Thoracic aorta (tissue), 2 donors: ENCODE measurements around the gene NAB1. TPM values are rescaled to one million over a fixed set of nuclear protein-coding genes. Genes with fewer than 3 reads are reported as not detected.

ENCODE experiments used
- ATAC-seq: fragments of 150-250 bp; one replicate; pipeline ENCODE4 v1.8.0; 2017; ENCODE audit warnings: low read depth; ENCODE audit not compliant: insufficient number of reproducible peaks, low FRiP score
- DNase-seq: peaks from one replicate; pipeline ENCODE4 v3.0.0-alpha.2; 2020; ENCODE audit warnings: low spot score
- H3K27ac ChIP-seq, 2 donors: fragments of 200-600 bp; sonication (generic); 1 replicate in 1 of 2; 2 replicates in 1 of 2; pipeline ENCODE4 v1.5.1; 2016; ENCODE audit warnings: mild to moderate bottlenecking in 2 of 2, moderate library complexity in 2 of 2
- H3K27me3 ChIP-seq: fragments of 200-600 bp; sonication (generic); replicated peaks from 2 replicates; pipeline ENCODE4 v1.6.0; 2016; ENCODE audit warnings: mild to moderate bottlenecking; ENCODE audit not compliant: insufficient read depth
- H3K36me3 ChIP-seq: fragments of 200-600 bp; sonication (generic); one replicate; pipeline ENCODE4 v1.5.1; 2016
- H3K4me1 ChIP-seq, 2 donors: fragments of 200-600 bp; sonication (generic); 1 replicate in 1 of 2; 2 replicates in 1 of 2; pipeline versions ENCODE4 v1.5.1 to v1.6.0; 2016; ENCODE audit warnings: low read depth in 2 of 2, mild to moderate bottlenecking in 1 of 2; ENCODE audit not compliant: control insufficient read depth in 1 of 2
- H3K4me3 ChIP-seq: fragments of 200-600 bp; sonication (generic); 2 replicates; pipeline ENCODE4 v1.5.1; 2016; ENCODE audit warnings: mild to moderate bottlenecking
- H3K9me3 ChIP-seq: fragments of 200-600 bp; sonication (generic); 2 replicates; pipeline ENCODE4 v1.5.1; 2016
- total RNA-seq, 2 donors: library from RNA; depleted of rRNA; stranded (reverse); fragments of >200 nt; gene quantifications; one replicate each; pipeline versions ENCODE4 v1.1.0 to v1.2.3, GENCODE V29; 2016
- TF ChIP-seq, protein P1 (sequence below): fragments of 200-600 bp; sonication (generic); IDR thresholded peaks from one replicate; pipeline ENCODE4 v1.5.1; 2019; ENCODE audit warnings: antibody characterized with exemption

NAB1 gene
- total RNA-seq, 2 donors from 2014 or later, result 51.0 to 77.7 TPM

DNA sequence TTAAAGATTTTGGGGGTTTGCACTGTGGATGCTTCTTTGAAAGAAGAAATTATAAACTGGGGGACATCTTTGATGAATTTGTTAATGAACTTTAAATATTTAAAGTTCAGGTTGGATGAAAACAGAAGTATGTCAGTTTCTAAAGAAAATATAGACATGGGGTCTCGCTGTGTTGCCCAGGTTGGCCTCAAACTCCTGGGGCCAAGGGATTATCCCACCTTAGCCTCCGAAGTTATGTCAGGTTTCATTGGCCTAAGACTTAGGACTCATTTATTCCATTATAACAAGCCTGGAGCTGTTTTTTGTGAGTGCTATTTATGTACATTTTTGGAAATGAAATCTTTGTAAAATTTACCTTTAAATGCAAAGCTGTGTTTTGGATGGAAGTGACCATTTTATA is 2.5 kb downstream of the NAB1 start:
- no peak for ATAC-seq
- no peak for DNase-seq
- Histone ChIP-seq H3K27me3 (no peaks in the 10 kb centered on the region), H3K27ac (no peak overlapping the region), H3K4me3 (no peak overlapping the region), H3K36me3 (no peaks in the 10 kb centered on the region), H3K9me3 (no peaks in the 10 kb centered on the region), H3K4me1 (peaks cover 18 to 67% of the 10 kb centered on the region in 2 donors)
- TF ChIP-seq, protein P1, sequence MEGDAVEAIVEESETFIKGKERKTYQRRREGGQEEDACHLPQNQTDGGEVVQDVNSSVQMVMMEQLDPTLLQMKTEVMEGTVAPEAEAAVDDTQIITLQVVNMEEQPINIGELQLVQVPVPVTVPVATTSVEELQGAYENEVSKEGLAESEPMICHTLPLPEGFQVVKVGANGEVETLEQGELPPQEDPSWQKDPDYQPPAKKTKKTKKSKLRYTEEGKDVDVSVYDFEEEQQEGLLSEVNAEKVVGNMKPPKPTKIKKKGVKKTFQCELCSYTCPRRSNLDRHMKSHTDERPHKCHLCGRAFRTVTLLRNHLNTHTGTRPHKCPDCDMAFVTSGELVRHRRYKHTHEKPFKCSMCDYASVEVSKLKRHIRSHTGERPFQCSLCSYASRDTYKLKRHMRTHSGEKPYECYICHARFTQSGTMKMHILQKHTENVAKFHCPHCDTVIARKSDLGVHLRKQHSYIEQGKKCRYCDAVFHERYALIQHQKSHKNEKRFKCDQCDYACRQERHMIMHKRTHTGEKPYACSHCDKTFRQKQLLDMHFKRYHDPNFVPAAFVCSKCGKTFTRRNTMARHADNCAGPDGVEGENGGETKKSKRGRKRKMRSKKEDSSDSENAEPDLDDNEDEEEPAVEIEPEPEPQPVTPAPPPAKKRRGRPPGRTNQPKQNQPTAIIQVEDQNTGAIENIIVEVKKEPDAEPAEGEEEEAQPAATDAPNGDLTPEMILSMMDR, result no peak

DNA sequence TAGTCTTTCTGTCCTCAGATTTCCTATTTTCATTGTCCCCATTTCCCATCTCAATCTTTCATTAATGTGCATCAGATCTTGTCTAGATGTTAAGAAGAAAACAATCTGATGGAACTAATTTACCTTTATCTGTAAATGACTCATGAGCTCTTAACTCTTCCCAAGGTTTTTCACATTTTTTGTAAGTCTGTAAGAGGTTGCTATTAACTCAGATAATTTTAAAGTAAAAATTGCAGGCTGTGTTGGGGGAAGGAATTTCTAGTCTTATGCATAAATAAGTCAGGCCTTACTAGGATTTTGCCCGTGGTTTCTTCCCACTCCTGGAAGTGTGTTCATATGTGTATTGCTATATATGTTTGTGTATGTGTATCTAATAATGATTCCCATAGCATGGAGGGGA is 4.3 kb downstream of the NAB1 start:
- TF ChIP-seq, protein P1, result no peak
- ATAC-seq (no peak), DNase-seq (no peak)
- Histone ChIP-seq H3K36me3 (no peaks in the 10 kb centered on the region), H3K4me1 (peaks cover 16 to 63% of the 10 kb centered on the region in 2 donors), H3K9me3 (no peaks in the 10 kb centered on the region), H3K27ac (no peak overlapping the region), H3K4me3 (no peak overlapping the region), H3K27me3 (no peaks in the 10 kb centered on the region)

DNA sequence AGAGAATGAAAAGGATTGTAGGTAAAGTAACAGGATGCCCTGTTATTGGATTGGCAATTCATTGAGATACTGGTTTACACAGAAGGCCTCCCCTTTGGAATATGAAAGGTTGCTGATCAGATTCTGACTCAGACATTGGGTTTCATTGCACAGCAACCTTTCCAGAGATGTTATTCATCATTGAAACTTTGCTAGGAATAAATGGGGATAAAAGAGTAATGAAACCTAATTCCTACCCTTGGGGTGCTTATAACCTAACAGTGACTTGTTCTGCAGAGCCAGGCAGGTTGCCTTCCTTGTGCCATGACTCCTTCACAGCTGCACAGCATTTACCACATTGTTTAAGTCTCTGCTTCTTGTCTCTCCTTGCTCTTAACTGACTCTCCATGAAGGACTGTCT is 5.0 kb downstream of the NAB1 start:
- Histone ChIP-seq H3K27me3 (no peaks in the 10 kb centered on the region), H3K4me3 (no peak overlapping the region), H3K36me3 (no peaks in the 10 kb centered on the region), H3K9me3 (no peaks in the 10 kb centered on the region), H3K27ac (no peak overlapping the region), H3K4me1 (peaks cover 16 to 63% of the 10 kb centered on the region in 2 donors)
- DNase-seq (no peak), ATAC-seq (no peak)
- TF ChIP-seq, protein P1, result no peak

DNA sequence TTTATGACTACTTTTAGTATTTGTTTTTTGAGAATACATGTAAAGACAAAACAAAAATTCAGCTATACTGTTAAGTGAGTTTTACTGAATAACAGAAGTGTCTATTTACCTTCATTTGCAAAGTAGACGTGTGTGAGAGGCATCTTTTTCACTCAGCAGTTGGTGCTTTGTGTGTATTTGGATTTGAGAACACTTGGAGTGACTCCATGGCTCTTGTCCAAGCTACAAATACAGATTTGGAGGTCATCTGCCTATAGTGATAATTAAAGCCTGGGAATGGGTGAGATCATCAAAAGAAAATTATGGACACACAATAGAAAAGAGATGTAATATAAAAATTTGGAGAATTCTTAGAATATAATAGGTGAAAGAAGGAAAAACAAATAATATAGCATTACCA is 6.2 kb downstream of the NAB1 start:
- peaks cover 16 to 69% of the 10 kb centered on the region in 2 donors for H3K4me1 ChIP-seq
- H3K27me3 ChIP-seq, result no peaks in the 10 kb centered on the region
- peaks cover 4% of the 10 kb centered on the region for H3K36me3 ChIP-seq
- TF ChIP-seq, protein P1, result no peak
- DNase-seq (no peak), ATAC-seq (no peak)
- H3K9me3 ChIP-seq, result no peaks in the 10 kb centered on the region
- H3K4me3 ChIP-seq, result no peak overlapping the region
- no peak overlapping the region for H3K27ac ChIP-seq

DNA sequence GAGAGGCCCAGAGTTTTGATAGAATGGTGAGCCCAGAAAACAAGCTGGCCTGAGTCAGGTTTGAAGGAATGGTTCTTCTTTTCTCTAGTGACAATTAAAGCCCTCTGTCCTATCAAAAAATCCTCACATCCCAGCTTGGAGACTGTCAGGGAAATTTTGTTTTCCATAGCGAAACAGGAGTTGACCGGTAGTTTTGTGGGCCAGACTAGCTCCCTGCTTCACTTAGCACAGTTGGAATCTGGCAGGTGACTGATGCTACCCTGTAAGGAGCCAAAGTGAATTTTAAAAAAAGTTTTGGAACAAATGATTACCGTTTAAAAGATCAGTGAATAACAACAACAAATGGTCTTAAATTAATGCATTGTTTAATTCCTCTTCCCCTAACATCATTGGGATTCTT is 6.7 kb downstream of the NAB1 start:
- Histone ChIP-seq H3K4me1 (peaks cover 16 to 67% of the 10 kb centered on the region in 2 donors), H3K9me3 (no peaks in the 10 kb centered on the region), H3K27me3 (no peaks in the 10 kb centered on the region), H3K4me3 (no peak overlapping the region), H3K36me3 (peaks cover 4% of the 10 kb centered on the region), H3K27ac (no peak overlapping the region)
- TF ChIP-seq, protein P1, result no peak
- no peak for DNase-seq
- no peak for ATAC-seq
